Breast epithelium (tissue), 4 donors: ENCODE data around the gene SEPTIN1. TPM values are rescaled to one million over a fixed set of nuclear protein-coding genes. Genes with fewer than 3 reads are reported as not detected.
A peak's percentile ranks its signal among the peaks of the same experiment; 100 is the strongest.

Experiments
- DNase-seq, 2 donors: peaks; one replicate each; pipeline ENCODE4 v3.0.0-alpha.2; 2019; ENCODE audit warnings: low spot score in 2 of 2
- H3K27ac ChIP-seq, 2 donors: fragments of 200-600 bp; sonication (generic) in 1 of 2; one replicate each; pipeline ENCODE4 v1.5.1; 2016 to 2019; ENCODE audit warnings: mild to moderate bottlenecking in 1 of 2
- H3K27me3 ChIP-seq, 2 donors: fragments of 200-600 bp; sonication (generic) in 1 of 2; one replicate each; pipeline versions ENCODE4 v1.5.1 to v1.6.0; 2017 to 2019; ENCODE audit warnings: control low read depth in 1 of 2, mild to moderate bottlenecking in 1 of 2
- H3K36me3 ChIP-seq: fragments of 200-600 bp; one replicate; pipeline ENCODE4 v1.5.1; 2019
- H3K4me1 ChIP-seq, 2 donors: fragments of 200-600 bp; sonication (generic); one replicate each; pipeline ENCODE4 v1.5.1; 2016 to 2019; ENCODE audit warnings: control low read depth in 1 of 2
- H3K4me3 ChIP-seq, 3 donors: fragments of 200-600 bp; sonication (generic); 1 replicate in 2 of 3; 2 replicates in 1 of 3; pipeline ENCODE4 v1.5.1; 2016 to 2019; ENCODE audit warnings: mild to moderate bottlenecking in 3 of 3, moderate library complexity in 2 of 3
- H3K9me3 ChIP-seq, 2 donors: fragments of 200-600 bp; sonication (generic) in 1 of 2; one replicate each; pipeline ENCODE4 v1.5.1; 2016 to 2019; ENCODE audit warnings: control low read depth in 1 of 2
- POLR2A ChIP-seq: fragments of 450-650 bp; IDR thresholded peaks from one replicate; pipeline ENCODE4 v1.6.1; 2016; ENCODE audit warnings: antibody characterized with exemption, mild to moderate bottlenecking, moderate library complexity
- POLR2AphosphoS5 ChIP-seq, 3 donors: sonication (generic); formaldehyde crosslinking; IDR thresholded peaks; one replicate each; pipeline ENCODE4 v1.6.1; 2017; ENCODE audit warnings: antibody characterized with exemption in 3 of 3
- intact Hi-C: fragments of 100-400 bp; cut with DNase I; formaldehyde crosslinking; loops from one replicate; pipeline ENCODE4 v1.15.1; 2023; ENCODE audit warnings: low total_unique reads
- total RNA-seq, 3 donors: library from RNA; depleted of rRNA; stranded (reverse); fragments of >200 nt; gene quantifications; one replicate each; pipeline ENCODE4 v1.1.0, GENCODE V29; 2016
- TF ChIP-seq, protein P1 (sequence below), 3 donors: fragments of 450-650 bp; IDR thresholded peaks; one replicate each; pipeline ENCODE4 v1.5.1; 2016 to 2017; ENCODE audit warnings: antibody characterized with exemption in 3 of 3, mild to moderate bottlenecking in 3 of 3, moderate library complexity in 3 of 3

The SEPTIN1 gene
- total RNA-seq, 3 donors from 2014 or later = 1.3 to 4.6 (median 2.7) TPM

GRCh38 chr16:30428055-30428454 lies 45.7 kb upstream of the SEPTIN1 start:
- TF ChIP-seq POLR2AphosphoS5 (IDR thresholded peaks at IDR 0.05) (no peak), POLR2A (no peak)
- TF ChIP-seq, protein P1, sequence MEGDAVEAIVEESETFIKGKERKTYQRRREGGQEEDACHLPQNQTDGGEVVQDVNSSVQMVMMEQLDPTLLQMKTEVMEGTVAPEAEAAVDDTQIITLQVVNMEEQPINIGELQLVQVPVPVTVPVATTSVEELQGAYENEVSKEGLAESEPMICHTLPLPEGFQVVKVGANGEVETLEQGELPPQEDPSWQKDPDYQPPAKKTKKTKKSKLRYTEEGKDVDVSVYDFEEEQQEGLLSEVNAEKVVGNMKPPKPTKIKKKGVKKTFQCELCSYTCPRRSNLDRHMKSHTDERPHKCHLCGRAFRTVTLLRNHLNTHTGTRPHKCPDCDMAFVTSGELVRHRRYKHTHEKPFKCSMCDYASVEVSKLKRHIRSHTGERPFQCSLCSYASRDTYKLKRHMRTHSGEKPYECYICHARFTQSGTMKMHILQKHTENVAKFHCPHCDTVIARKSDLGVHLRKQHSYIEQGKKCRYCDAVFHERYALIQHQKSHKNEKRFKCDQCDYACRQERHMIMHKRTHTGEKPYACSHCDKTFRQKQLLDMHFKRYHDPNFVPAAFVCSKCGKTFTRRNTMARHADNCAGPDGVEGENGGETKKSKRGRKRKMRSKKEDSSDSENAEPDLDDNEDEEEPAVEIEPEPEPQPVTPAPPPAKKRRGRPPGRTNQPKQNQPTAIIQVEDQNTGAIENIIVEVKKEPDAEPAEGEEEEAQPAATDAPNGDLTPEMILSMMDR (IDR thresholded peaks at IDR 0.05) = no peak
- intact Hi-C loops = loop anchor here (10.0 kb wide), 1 partner anchor 97 kb away; the partner anchor contains the start of gene ZNF768
- H3K36me3 ChIP-seq = no peaks in the 10 kb centered on the region
- no peaks in the 10 kb centered on the region for H3K9me3 ChIP-seq
- no peak for DNase-seq
- H3K4me3 ChIP-seq = no peak overlapping the region
- H3K27me3 ChIP-seq = no peaks in the 10 kb centered on the region
- peaks cover 3 to 11% of the 10 kb centered on the region in 2 donors for H3K4me1 ChIP-seq
- H3K27ac ChIP-seq = no peak overlapping the region

- no peak for DNase-seq
- Histone ChIP-seq H3K4me3 (no peak overlapping the region), H3K4me1 (no peaks in the 10 kb centered on the region), H3K9me3 (no peaks in the 10 kb centered on the region), H3K27ac (no peak overlapping the region), H3K27me3 (no peaks in the 10 kb centered on the region), H3K36me3 (no peaks in the 10 kb centered on the region)
- TF ChIP-seq POLR2AphosphoS5 (IDR thresholded peaks at IDR 0.05) (no peak), POLR2A (no peak)
- intact Hi-C loops = loop anchor here (10.0 kb wide), 1 partner anchor 104 kb away; the partner anchor contains the start of gene ZNF768
These were observed 38.6 kb upstream of the SEPTIN1 start for GRCh38 chr16:30421010-30421409.

- peak overlapping the region; percentile 76 to 81 for H3K27ac ChIP-seq
- H3K4me1 ChIP-seq = no peaks in the 10 kb centered on the region
- intact Hi-C loops = loop anchor here (10.0 kb wide), 1 partner anchor 324 kb away; the partner anchor contains the start of genes TBX6 and YPEL3
- H3K36me3 ChIP-seq = no peaks in the 10 kb centered on the region
- DNase-seq = no peak
- H3K9me3 ChIP-seq = no peaks in the 10 kb centered on the region
- TF ChIP-seq, protein P1 (IDR thresholded peaks at IDR 0.05) = no peak
- TF ChIP-seq POLR2A = no peak
- TF ChIP-seq POLR2AphosphoS5 (IDR thresholded peaks at IDR 0.05) = no peak
- peak overlapping the region; percentile 51 to 72 (median 70) for H3K4me3 ChIP-seq
- no peaks in the 10 kb centered on the region for H3K27me3 ChIP-seq
These were observed 36.2 kb upstream of the SEPTIN1 start for GRCh38 chr16:30418350-30419181.

DNA sequence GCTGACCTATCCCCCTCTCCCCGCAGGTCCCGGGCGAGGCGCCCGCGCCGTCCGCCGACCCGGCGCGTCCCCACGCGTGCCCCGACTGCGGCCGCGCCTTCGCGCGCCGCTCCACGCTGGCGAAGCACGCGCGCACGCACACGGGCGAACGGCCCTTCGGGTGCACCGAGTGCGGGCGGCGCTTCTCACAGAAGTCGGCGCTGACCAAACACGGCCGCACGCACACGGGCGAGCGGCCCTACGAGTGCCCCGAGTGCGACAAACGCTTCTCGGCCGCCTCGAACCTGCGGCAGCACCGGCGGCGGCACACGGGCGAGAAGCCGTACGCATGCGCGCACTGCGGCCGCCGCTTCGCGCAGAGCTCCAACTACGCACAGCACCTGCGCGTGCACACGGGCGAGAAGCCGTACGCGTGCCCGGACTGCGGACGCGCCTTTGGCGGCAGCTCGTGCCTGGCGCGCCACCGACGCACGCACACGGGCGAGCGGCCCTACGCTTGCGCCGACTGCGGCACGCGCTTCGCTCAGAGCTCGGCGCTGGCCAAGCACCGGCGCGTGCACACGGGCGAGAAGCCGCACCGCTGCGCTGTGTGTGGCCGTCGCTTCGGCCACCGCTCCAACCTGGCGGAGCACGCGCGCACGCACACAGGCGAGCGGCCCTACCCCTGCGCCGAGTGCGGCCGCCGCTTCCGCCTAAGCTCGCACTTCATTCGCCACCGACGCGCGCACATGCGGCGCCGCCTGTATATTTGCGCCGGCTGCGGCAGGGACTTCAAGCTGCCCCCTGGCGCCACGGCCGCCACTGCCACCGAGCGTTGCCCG lies 35.4 kb upstream of the SEPTIN1 start:
- Histone ChIP-seq H3K27ac (peak overlapping the region; percentile 76 to 81), H3K27me3 (no peaks in the 10 kb centered on the region), H3K9me3 (no peaks in the 10 kb centered on the region), H3K4me3 (peak overlapping the region; percentile 51 to 72 (median 70)), H3K36me3 (no peaks in the 10 kb centered on the region), H3K4me1 (no peaks in the 10 kb centered on the region)
- peak; percentile 46 to 75 for DNase-seq
- intact Hi-C loops = loop anchor here (10.0 kb wide), 1 partner anchor 323 kb away; the partner anchor contains the start of genes TBX6 and YPEL3
- no peak for TF ChIP-seq POLR2A
- TF ChIP-seq POLR2AphosphoS5 (IDR thresholded peaks at IDR 0.05) = peak; percentile 56 to 80 (median 69)
- TF ChIP-seq, protein P1 (IDR thresholded peaks at IDR 0.05) = no peak
